D721Med (cell line): ENCODE data around the gene ZFYVE27.

Source experiments
- DNase-seq: peaks from one replicate; pipeline ENCODE4 v3.0.0; 2011; ENCODE audit warnings: low spot score; ENCODE audit not compliant: insufficient read length
- FAIRE-seq: peaks from 2 replicates; lab custom pipeline; 2011; peaks lifted over from hg19 to GRCh38; lab: Jason Lieb, UNC
- CTCF ChIP-seq: IDR thresholded peaks from 2 replicates; pipeline ENCODE4 v1.5.1; 2012; ENCODE audit warnings: mild to moderate bottlenecking, control low read depth; ENCODE audit not compliant: insufficient read depth; ENCODE audit errors: missing control alignments

ZFYVE27 gene

GRCh38 chr10:97729014-97729413 is 7.9 kb upstream of the ZFYVE27 start:
- TF ChIP-seq CTCF, result no peak
- no peak for FAIRE-seq
- DNase-seq, result no peak

- FAIRE-seq, result peak; percentile 41
- DNase-seq, result peak; percentile 52
- peak; percentile 94 for TF ChIP-seq CTCF
Observed at GRCh38 chr10:97731346-97732051, 5.4 kb upstream of the ZFYVE27 start.

GRCh38 chr10:97732052-97732359 is 4.9 kb upstream of the ZFYVE27 start:
- DNase-seq, result no peak
- no peak for TF ChIP-seq CTCF
- no peak for FAIRE-seq

GRCh38 chr10:97733256-97733655 is 3.7 kb upstream of the ZFYVE27 start:
- TF ChIP-seq CTCF, result no peak
- FAIRE-seq, result no peak
- DNase-seq, result no peak

- FAIRE-seq, result no peak
- no peak for TF ChIP-seq CTCF
Observed at GRCh38 chr10:97734021-97734420, 2.9 kb upstream of the ZFYVE27 start.

GRCh38 chr10:97736403-97736901 is 476 bp upstream of the ZFYVE27 start:
- FAIRE-seq (no peak), DNase-seq (no peak)
- TF ChIP-seq CTCF, result no peak

More at GRCh38 chr10:97734021-97734420, 2.9 kb upstream of the ZFYVE27 start:
- DNase-seq, result no peak

GRCh38 chr10:97737770-97738265 is 890 bp downstream of the ZFYVE27 start:
- DNase-seq (no peak), FAIRE-seq (no peak)
- TF ChIP-seq CTCF, result no peak
